Measurements from ENCODE around the gene SLC19A2.
A peak's percentile ranks its signal among the peaks of the same experiment; 100 is the strongest.

Gene SLC19A2

DNA sequence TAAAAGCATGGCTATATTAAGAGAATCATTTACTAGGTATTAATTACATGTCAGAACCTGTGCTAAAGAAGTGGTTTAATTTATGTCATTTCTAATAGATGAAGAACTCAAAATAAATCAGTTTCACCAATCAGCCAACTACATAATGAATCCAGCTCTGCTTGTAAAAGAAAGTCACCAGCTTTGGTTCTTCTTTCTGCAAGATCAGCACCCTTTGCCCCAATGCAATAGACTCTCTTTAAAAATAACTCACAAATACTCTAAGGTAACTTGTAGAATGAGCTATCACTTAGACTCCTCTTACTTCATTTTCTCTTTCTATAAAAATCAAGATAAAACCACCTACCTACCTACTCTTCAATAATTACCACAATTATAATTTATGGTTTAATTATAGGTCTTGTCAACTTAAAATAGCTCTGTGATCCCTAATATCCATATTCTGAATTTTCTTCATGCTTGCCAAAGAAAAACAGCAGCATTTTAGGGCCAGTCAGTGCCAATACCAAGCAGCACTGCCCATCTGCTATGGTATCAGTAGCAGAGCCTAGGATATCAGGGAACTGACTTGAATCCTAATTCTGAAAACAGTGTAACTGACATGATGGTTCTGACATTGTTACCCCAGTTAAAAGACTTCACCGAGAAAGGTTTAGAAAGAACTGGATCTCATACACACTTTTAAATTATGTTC lies 11.3 kb downstream of the SLC19A2 start:
- DNase-seq: no peak

DNA sequence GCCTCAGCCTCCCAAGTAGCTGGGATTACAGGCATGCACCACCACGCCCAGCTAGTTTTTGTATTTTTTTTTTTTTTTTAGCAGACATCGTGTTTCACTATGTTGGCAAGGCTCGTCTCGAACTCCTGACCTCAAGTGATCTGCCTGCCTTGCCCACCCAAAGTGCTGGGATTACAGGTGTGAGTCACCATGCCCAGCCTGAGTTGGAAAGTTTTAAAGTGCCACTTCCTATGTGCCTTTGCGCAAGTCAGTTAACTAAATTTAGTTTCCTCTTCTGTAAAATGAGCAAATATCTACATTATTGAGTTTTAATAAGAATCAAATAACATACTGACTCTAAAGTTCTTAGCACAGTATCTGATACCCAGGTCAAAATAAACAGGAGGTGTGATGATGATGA lies 12.4 kb downstream of the SLC19A2 start:
- no peak for DNase-seq

DNA sequence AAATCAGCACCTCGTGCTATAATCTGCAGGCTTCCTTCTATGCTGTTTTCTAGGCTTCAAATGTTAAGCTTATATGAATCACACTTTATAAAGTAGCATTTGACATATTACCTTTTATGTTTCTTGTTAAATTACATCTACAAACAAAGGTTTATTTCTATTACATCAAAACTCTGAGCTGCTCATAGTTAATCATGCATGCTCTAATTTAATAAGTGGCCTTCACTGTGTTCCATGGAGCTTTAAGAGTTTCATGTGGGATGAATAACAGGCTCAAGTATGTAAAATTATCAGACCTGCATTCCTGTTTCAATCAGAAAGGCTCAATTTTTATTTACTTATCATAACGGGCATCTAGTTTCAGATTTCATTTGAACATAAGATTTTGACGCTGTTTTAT lies 13.0 kb downstream of the SLC19A2 start:
- DNase-seq: no peak

DNA sequence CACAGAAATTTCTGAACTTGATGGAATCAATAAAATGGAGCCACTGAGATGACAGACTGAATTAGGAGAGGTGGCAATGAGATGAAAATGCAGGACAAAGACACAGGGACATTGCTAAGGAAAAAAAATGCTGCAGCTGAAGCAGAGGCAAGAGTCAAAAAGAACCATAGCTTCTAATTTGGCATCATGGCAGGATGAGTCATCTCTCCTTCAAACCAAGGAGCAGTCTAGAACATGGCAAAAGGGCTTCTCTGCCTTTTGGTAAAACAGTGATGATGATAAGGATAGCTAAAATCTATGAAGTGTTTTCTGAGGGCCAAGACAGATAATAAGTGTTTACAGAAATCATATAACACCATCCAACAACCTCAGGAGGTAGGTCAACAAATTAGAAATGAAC lies 16.8 kb downstream of the SLC19A2 start:
- no peak for DNase-seq

DNA sequence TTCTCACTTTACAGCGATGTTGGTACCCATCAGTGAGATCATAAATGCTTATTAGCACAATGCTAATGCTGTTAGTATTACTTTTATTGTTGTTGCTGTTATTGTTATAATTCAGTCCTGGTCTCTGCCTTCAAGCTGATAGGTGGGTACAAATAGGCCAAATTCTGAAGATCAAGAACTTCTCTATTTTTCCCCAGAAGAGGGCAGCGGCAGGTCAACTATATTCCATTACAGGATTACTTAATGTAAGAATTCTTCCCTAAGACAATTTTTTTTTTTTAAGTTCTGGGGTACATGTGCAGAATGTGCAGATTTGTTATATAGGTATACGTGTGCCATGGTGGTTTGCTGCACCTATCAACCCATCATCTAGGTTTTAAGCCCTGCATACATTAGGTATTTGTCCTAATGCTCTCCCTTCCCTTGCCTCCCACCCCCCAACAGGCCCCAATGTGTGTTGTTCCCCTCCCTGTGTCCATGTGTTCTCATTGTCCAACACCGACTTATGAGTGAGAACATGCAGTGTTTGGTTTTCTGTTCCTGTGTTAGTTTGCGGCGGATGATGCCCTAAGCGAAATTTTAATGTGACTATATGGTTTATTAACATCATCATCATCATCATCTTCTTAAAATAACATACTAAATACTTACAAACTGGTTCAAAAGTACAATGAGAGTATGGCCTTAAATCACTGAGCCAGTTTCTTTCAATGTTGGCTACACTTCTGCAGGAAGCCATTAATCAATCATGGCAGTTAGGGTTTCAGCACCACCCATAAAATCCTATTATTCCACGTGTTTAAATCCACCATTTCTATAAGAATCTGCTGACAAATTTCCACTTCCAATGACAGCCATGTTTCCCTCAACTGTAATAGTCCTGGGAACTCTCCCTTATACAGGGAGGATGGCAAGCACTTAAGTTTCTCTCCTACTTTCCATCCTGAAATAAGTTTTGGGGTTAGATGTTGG lies 19.2 kb downstream of the SLC19A2 start:
- DNase-seq: peak; percentile 16

DNA sequence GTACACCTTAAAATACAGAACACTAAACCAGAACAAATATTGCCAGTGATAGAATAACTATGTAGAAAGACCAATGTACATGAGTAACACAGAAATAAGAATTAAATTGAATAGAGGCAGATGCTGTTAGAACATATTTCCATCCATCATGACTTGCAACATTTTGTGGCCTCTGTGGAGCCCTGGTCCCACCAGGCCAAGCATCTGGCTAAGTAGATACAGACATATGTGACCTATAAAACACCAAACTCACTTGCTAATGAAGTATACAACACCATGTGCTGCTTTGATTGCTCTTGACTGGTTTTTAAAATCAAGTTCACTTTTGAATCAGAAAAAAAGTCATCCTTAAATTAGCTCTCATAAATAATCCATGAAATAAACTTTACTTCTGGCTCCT lies 20.5 kb downstream of the SLC19A2 start:
- DNase-seq: no peak

DNA sequence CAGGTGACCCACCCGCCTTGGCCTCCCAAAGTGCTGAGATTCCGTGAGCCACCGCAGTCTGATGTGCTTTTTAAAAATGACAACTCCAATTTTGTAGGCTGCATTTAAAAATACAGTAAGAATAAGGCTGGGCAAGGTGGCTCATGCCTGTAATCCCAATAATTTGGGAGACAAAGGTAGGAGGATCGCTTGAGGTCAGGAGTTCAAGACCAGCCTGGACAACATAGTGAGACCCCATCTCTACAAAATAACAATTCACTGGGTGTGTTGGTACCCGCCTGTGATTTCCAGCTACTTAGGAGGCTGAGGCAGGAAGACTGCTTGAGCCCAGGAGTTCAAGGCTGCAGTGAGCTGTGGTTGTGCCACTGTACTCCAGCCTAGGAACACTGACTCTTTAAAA lies 23.4 kb downstream of the SLC19A2 start:
- no peak for DNase-seq

DNA sequence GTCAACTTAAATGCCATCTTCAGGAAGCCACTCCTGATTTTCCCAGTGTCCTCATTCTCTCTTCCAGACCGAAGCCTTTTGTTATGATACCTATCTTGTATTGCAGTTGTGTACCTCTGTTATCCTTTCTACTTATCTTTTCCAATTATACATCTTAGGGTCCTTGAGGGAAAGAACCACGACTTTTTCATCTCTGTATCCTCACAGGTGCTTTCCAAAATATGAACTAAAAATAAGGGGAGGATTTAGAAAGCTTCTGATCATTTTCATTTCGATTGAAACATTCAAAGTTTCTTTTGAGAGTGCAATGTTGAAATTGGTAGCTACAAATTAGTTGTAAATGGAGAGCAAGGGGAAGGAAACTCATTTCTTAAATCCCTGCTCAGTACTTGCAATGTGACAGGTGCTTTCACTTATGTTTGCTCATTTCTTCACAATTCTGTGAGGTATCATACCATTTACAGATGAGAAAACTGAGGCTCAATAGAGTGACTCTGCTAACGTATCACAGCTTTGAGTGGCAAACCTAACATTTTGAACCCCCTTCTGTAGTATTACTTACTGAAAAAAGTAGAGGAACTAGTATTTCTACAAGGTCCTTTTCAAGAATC lies 24.2 kb downstream of the SLC19A2 start:
- no peak for DNase-seq

DNA sequence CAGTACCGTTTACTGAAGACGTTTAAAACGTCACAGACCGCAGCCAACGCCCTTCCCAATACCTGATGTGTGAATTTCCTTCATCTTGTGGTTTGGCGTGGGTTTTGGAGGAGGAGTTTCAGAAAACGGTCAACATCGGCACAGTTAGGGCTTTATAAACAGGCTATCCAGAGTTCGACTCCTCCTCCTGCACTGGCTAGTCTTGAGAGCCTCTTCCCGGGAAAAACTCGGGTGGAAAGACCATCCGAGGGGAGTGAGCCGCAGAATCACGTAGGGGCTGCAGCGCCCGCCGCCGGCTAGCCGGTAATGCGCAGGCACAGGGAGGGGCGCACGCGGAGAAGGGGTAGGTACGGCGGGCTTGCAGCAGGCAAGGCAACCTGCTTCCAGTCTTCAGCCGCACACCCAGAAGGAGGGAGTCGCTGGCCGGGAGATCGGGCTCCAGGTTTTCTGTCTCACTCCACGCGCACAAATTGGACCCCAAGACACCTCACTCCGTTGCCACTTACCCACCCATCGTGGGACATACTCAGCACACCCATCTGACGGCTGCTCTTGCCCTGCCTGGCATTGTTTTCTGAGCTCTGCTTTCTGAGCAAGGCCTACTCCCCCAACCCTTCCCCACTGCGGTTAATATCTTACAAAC lies 25.4 kb downstream of the SLC19A2 start:
- no peak for DNase-seq

DNA sequence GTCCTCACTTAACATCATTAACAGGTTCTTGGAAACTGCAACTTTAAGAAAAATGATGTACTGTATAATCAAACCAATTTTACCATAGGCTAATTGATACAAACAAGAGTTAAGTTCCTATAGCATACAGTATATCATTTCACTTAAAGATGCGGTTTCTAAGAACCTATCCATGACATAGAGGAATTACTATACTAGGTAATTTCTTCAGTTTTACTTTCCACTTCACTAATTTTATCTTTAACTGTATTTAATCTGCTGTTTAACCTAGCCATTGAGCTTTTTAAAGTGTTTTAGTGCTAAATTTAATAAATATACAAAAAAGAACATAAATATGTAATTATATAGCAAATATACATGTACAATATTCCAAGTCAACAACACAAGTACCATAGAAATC lies 28.3 kb downstream of the SLC19A2 start:
- no peak for DNase-seq

DNA sequence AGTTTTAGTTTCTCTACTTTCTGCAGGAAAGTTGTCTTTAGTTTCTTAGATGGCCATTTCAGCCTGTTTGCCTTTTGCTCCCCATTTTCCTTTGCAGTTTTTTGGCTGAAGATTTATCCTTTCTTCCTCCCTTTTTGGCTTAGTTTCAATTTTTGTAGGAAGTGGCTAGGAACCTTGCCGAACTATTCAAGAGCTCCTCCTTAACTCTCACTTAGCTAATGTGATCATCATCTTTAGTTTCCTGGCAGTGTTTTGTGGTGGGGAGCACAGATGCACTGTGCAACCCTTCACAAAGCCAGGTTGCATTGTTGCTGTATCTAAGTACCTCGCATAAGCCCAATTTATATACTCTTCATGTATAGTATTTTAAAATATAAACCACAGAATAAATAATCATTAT lies 29.7 kb downstream of the SLC19A2 start:
- no peak for DNase-seq

DNA sequence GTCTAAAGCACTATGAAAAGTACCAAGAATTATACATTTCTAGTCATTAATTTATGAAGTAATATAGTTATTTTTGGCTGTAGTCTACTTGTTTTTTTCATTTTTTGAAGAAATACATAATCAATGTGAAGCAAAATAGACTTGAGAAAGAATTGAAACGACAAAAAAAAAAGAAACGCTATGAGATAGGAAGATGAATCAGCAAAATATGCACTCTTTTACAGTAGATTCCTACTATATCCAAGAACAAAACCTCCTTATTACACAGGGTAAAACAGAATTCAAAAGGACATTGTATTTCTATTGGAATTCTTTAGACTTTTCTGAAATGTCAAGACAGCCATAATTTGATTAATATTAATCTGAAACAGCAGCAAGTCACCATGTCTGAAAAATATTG lies 32.8 kb downstream of the SLC19A2 start:
- no peak for DNase-seq

DNA sequence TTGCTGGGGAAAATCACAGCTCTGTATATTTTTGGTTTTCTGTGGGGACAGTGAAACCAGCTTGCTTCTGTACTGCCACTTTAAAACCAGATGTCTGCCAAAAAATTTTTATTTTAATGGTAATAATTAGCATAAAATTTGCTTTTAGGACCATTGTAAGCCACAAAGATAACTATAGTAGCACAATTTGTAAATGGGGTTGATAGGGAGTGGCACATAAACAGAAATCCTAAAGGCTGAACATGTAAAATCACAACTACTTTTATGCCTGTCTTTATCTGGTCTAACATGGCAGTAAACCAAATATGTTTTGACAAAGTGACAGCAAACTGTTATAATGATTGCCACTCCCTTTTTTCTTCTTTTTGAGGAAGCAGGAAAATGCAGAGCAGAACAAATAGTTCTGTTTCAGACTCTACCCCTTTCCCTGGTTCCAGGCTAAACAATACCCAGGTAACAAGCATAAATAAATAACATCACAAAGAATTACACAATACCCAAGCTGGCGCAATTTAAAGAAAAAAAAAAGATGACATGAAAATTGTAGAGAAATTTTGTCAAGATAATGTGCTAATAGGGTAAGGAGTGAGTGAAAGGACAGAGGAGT lies 34.4 kb downstream of the SLC19A2 start:
- no peak for DNase-seq

DNA sequence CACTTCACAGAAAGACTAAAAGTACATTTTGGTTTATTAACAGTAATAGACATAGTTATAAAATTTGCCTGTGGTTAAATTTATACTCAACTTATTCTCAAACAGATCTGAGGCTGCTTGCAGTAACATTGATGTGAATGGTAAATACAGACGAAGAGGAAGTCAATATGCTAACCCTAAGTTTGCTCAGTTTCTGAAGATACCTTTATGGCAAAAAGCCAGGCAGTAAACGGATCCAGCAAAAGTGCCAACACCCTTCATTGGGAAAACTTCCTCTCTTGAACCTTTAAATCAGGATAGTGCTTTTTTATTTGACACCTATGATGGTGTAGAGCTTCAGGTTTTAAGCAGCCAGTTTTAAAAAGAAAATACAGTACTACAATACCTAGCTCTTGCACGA lies 41.8 kb downstream of the SLC19A2 start:
- DNase-seq: no peak

DNA sequence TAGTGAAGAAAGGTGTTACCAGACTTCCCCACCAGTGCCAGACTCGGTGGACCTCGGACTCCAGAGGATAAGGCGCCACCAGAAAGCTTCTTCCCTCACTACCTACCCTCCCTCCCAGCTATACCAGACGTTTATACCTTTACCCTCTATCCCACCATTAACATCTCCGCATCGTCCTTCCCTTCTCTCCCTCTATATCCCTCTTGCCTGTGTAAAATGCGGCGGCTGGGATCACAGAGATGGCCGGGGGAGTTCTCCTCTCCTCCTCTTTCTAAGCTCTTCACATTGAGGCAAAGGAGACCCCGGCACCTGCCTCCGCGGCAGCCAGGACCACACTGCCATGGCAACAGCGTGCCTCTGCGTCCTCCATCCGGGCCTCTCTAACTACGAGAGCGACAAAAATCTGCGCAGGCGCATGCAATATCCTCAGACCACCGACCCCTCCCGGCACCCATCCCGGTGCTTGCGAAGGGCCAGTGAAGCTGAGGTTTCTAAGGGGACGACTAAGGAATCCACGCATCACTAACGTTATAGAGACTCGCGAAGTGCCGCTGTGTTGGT lies 58.6 kb downstream of the SLC19A2 start, which contains the start of gene CCDC181:
Gene CCDC181, minus strand, starts transcription at position 394 of the 561 bp plus-strand sequence. CDS start 2,547 bp downstream, outside the sequence.
- peak; percentile 60 for DNase-seq

DNA sequence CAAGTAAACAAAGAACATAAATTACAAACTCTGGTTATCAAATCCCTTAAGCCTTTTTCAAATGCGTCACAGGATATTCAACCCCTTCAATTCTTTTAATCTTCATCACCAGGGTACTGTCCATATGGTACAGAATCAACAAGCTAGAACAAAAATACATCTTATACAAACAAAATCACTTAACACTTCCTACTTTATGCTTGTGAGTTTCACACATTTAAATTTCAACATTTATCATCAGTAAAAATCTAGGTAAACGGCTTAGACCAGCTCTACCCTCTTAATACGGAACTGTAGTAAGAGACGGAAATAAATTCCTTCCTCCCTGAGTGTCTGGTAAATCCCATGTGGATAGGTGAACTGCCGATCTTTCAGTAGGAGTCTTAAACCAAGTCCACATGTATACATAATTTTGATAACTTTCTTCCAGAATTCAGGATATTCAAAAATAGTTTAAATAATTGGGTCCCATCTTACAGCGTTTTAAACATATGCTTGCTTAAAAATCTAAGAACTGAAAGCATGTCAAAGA lies 59.5 kb downstream of the SLC19A2 start:
- no peak for DNase-seq

DNA sequence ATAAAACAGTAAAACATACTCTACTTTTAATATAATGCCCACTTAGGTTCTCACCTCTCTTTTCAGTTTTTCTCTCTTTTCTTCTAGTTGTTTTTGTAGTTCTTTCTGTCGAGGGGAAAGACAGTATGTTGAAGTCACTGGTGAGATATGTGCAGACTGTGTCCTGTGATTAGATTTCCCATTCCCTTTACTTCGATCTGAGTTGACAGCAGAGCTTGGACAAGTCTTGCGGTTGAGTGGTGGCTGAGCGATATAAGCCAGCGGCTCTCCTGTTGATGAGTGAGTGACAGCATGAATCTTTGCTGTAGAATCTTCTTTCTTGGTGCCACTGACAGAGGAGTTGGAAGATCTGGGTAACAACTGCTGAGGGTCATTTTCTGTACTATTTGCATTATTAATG lies 64.4 kb downstream of the SLC19A2 start:
- no peak for DNase-seq

DNA sequence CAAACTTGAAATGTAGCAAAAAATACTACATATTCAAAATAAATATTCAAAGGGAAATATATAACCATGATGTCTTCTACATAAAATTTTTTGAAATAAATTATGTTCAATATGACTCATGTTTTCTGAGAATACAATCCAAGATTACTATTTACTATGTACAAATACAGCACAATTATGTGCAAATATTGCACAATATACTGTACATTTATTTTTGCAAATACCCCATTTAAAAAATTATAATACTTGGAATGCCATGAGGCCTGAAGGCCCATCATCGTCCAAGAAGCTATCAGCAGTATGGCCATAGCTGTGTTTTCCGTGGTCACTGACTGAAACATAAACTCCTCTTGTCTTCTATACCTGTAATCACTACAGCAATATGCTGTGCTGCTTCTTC lies 70.8 kb downstream of the SLC19A2 start:
- no peak for DNase-seq

Measured in activated naive CD4-positive, alpha-beta T cell treated with anti-CD3 and anti-CD28 coated beads, Interleukin-2, amount 50 U/mL, for 16 hours (primary cell).